Sigmoid colon (tissue), 7 donors: ENCODE data around the gene SYNDIG1. TPM values are rescaled to one million over a fixed set of nuclear protein-coding genes. Genes with fewer than 3 reads are reported as not detected.

Experiments used
- DNase-seq: peaks from one replicate; pipeline ENCODE4 v3.0.0-alpha.2; 2019
- H3K27ac ChIP-seq, 4 donors: fragments of 200-600 bp; sonication (generic); one replicate each; pipeline ENCODE4 v1.5.1; 2016 to 2019; ENCODE audit warnings: mild to moderate bottlenecking in 1 of 4
- H3K27me3 ChIP-seq, 3 donors: fragments of 200-600 bp; sonication (generic); one replicate each; pipeline ENCODE4 v1.5.1; 2019; ENCODE audit warnings: mild to moderate bottlenecking in 1 of 3
- H3K36me3 ChIP-seq, 4 donors: fragments of 200-600 bp; sonication (generic); one replicate each; pipeline ENCODE4 v1.5.1; 2016 to 2019
- H3K4me1 ChIP-seq, 4 donors: fragments of 200-600 bp; sonication (generic); one replicate each; pipeline ENCODE4 v1.5.1; 2017 to 2019
- H3K4me3 ChIP-seq, 4 donors: fragments of 200-600 bp; sonication (generic); one replicate each; pipeline ENCODE4 v1.5.1; 2017 to 2019; ENCODE audit warnings: mild to moderate bottlenecking in 2 of 4, moderate library complexity in 1 of 4
- H3K9me3 ChIP-seq, 4 donors: fragments of 200-600 bp in 3 of 4; sonication (generic) in 3 of 4; one replicate each; pipeline versions ENCODE4 v1.5.1 to v1.6.1; 2013 to 2019
- EP300 ChIP-seq, 4 donors: sonication (generic); formaldehyde crosslinking; IDR thresholded peaks; one replicate each; pipeline ENCODE4 v1.6.1; 2017; ENCODE audit warnings: antibody characterized with exemption in 4 of 4
- POLR2A ChIP-seq, 2 donors: fragments of 450-650 bp; IDR thresholded peaks; one replicate each; pipeline ENCODE4 v1.6.1; 2016; ENCODE audit warnings: antibody characterized with exemption in 2 of 2, mild to moderate bottlenecking in 2 of 2, moderate library complexity in 2 of 2
- POLR2AphosphoS5 ChIP-seq, 4 donors: sonication (generic); formaldehyde crosslinking; IDR thresholded peaks; one replicate each; pipeline ENCODE4 v1.6.1; 2017; ENCODE audit warnings: antibody characterized with exemption in 4 of 4
- WGBS, 2 donors: extraction: QIAGEN DNeasy Blood & Tissue Kit; methylation state at CpG; one replicate each; pipeline ENCODE4 v1.1.7; 2013; 5-methylcytosine and 5-hydroxymethylcytosine counted together
- intact Hi-C: fragments of 100-400 bp; cut with DNase I; formaldehyde crosslinking; loops from one replicate; pipeline ENCODE4 v1.15.1; 2023
- polyA plus RNA-seq, 3 donors: library from polyadenylated mRNA; stranded (reverse); fragments of 200-250 nt; gene quantifications; one replicate each; pipeline ENCODE4 v1.2.3, GENCODE V29; 2013
- total RNA-seq, 4 donors: library from RNA; depleted of rRNA; stranded (reverse); fragments of >200 nt; gene quantifications; one replicate each; pipeline ENCODE4 v1.1.0, GENCODE V29; 2016
- TF ChIP-seq, protein P1 (sequence below), 4 experiments: fragments of 450-650 bp in 3 of 4; fragments of 200-600 bp in 1 of 4; IDR thresholded peaks; one replicate each; pipeline ENCODE4 v1.5.1; 2016 to 2019; ENCODE audit warnings: antibody characterized with exemption in 4 of 4, mild to moderate bottlenecking in 3 of 4, moderate library complexity in 2 of 4
- donor health status: healthy with polysubstance abuse.
- donor health status: Bipolar disorder and iron deficiency.
- donor health status: healthy.

Gene SYNDIG1
- total and polyA plus RNA-seq, 7 donors, result 0.16 to 0.69 (median 0.36) TPM; not detected in 2

GRCh38 chr20:24495266-24495665 is 25.8 kb downstream of the SYNDIG1 start:
- Histone ChIP-seq H3K36me3 (no peaks in the 10 kb centered on the region), H3K27me3 (no peaks in the 10 kb centered on the region), H3K9me3 (no peaks in the 10 kb centered on the region), H3K4me3 (no peak overlapping the region), H3K4me1 (no peaks in the 10 kb centered on the region), H3K27ac (no peak overlapping the region)
- TF ChIP-seq, protein P1, sequence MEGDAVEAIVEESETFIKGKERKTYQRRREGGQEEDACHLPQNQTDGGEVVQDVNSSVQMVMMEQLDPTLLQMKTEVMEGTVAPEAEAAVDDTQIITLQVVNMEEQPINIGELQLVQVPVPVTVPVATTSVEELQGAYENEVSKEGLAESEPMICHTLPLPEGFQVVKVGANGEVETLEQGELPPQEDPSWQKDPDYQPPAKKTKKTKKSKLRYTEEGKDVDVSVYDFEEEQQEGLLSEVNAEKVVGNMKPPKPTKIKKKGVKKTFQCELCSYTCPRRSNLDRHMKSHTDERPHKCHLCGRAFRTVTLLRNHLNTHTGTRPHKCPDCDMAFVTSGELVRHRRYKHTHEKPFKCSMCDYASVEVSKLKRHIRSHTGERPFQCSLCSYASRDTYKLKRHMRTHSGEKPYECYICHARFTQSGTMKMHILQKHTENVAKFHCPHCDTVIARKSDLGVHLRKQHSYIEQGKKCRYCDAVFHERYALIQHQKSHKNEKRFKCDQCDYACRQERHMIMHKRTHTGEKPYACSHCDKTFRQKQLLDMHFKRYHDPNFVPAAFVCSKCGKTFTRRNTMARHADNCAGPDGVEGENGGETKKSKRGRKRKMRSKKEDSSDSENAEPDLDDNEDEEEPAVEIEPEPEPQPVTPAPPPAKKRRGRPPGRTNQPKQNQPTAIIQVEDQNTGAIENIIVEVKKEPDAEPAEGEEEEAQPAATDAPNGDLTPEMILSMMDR (IDR thresholded peaks at IDR 0.05), result no peak
- TF ChIP-seq EP300 (IDR thresholded peaks at IDR 0.05) (no peak), POLR2A (IDR thresholded peaks at IDR 0.05) (no peak), POLR2AphosphoS5 (IDR thresholded peaks at IDR 0.05) (no peak)
- WGBS, 2 donors, result 94 to 95% methylated on average over 8 of the region's 8 CpGs
- intact Hi-C loops, result no loop called here
- DNase-seq, result peak; percentile 58

- Histone ChIP-seq H3K27ac (no peak overlapping the region), H3K27me3 (no peaks in the 10 kb centered on the region), H3K4me1 (peaks cover 0 to under 1% (median 0%) of the 10 kb centered on the region in 4 donors), H3K4me3 (no peak overlapping the region), H3K9me3 (no peaks in the 10 kb centered on the region), H3K36me3 (no peaks in the 10 kb centered on the region)
- 11 to 63% methylated on average over 2 of the region's 2 CpGs for WGBS, 2 donors
- TF ChIP-seq EP300 (IDR thresholded peaks at IDR 0.05) (no peak), POLR2AphosphoS5 (IDR thresholded peaks at IDR 0.05) (no peak), POLR2A (IDR thresholded peaks at IDR 0.05) (no peak)
- TF ChIP-seq, protein P1 (IDR thresholded peaks at IDR 0.05), result no peak
- DNase-seq, result peak; percentile 42
- intact Hi-C loops, result no loop called here
Measured at GRCh38 chr20:24497851-24498250, 28.4 kb downstream of the SYNDIG1 start.

DNA sequence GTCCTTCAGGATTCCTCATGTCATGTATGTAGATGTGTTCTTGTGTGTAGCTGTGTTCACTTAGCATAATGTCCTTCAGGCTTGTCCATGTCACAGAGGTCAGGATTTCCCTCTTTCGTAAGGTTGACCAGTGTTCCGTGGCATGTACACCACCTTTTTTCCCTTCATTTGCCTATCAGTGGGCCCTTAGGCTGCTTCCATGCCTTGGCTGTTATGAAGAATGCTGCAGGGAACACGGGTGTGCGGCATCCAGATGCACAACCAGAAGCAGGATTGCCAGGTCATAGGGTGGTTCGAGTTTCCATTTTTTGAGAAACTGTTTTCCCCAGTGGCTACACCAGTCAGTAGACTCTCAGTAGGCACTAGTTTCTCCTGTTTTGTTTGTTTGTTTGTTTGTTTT is 29.2 kb downstream of the SYNDIG1 start:
- H3K4me3 ChIP-seq, result no peak overlapping the region
- 91 to 92% methylated on average over 5 of the region's 5 CpGs for WGBS, 2 donors
- no peaks in the 10 kb centered on the region for H3K36me3 ChIP-seq
- no peak for TF ChIP-seq POLR2AphosphoS5 (IDR thresholded peaks at IDR 0.05)
- TF ChIP-seq POLR2A (IDR thresholded peaks at IDR 0.05), result no peak
- no peak for TF ChIP-seq EP300 (IDR thresholded peaks at IDR 0.05)
- TF ChIP-seq, protein P1 (IDR thresholded peaks at IDR 0.05), result no peak
- H3K27ac ChIP-seq, result no peak overlapping the region
- no peaks in the 10 kb centered on the region for H3K27me3 ChIP-seq
- no peak for DNase-seq
- intact Hi-C loops, result no loop called here
- no peaks in the 10 kb centered on the region for H3K9me3 ChIP-seq
- peaks cover 0 to 8% (median 0%) of the 10 kb centered on the region in 4 donors for H3K4me1 ChIP-seq

DNA sequence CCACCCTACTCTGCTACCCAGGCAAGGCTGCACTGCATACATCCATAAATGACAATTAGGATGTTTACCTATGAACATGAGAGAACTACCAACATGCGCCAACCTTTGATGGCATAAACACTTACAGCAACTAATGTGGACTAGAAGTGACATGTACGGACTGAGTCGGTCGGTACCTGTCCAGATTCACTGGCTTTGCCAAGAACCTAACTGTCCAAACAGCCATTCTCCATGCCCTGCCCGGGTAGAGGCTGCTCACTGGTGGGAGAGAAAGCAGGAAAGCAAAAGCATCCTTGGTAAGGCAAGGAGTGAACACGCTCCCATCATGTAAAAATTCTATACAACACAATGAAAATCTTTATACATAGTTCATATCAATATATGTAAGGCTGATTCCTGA is 30.0 kb downstream of the SYNDIG1 start:
- TF ChIP-seq POLR2AphosphoS5 (IDR thresholded peaks at IDR 0.05), result no peak
- no peak for TF ChIP-seq EP300 (IDR thresholded peaks at IDR 0.05)
- no peak for TF ChIP-seq POLR2A (IDR thresholded peaks at IDR 0.05)
- TF ChIP-seq, protein P1 (IDR thresholded peaks at IDR 0.05), result no peak
- WGBS, 2 donors, result 84 to 93% methylated on average over 6 of the region's 6 CpGs
- DNase-seq, result no peak
- intact Hi-C loops, result no loop called here
- no peaks in the 10 kb centered on the region for H3K36me3 ChIP-seq
- no peaks in the 10 kb centered on the region for H3K9me3 ChIP-seq
- H3K27ac ChIP-seq, result no peak overlapping the region
- H3K27me3 ChIP-seq, result no peaks in the 10 kb centered on the region
- peaks cover 0 to 9% (median 0%) of the 10 kb centered on the region in 4 donors for H3K4me1 ChIP-seq
- H3K4me3 ChIP-seq, result no peak overlapping the region
